Smooth muscle cell of the brain vasculature (primary cell): Measurements from ENCODE around the gene ENPP3.

Experiments
- DNase-seq: peaks from one replicate; pipeline ENCODE4 v3.0.0-alpha.2; 2012; ENCODE audit warnings: low read depth, low spot score

The ENPP3 gene

GRCh38 chr6:131642987-131643611 lies 6.0 kb downstream of the ENPP3 start:
- DNase-seq = no peak

- no peak for DNase-seq
Measured at GRCh38 chr6:131643855-131644460, 6.9 kb downstream of the ENPP3 start.

GRCh38 chr6:131644921-131645320 lies 7.8 kb downstream of the ENPP3 start:
- no peak for DNase-seq

- no peak for DNase-seq
Measured at GRCh38 chr6:131645846-131646245, 8.7 kb downstream of the ENPP3 start.

GRCh38 chr6:131646249-131646670 lies 9.2 kb downstream of the ENPP3 start:
- DNase-seq = no peak

GRCh38 chr6:131651782-131652181 lies 14.7 kb downstream of the ENPP3 start:
- no peak for DNase-seq

- no peak for DNase-seq
Measured at GRCh38 chr6:131652472-131652871, 15.4 kb downstream of the ENPP3 start.

GRCh38 chr6:131654326-131654725 lies 17.2 kb downstream of the ENPP3 start:
- DNase-seq = no peak

- no peak for DNase-seq
Measured at GRCh38 chr6:131655387-131655786, 18.3 kb downstream of the ENPP3 start.

- no peak for DNase-seq
Measured at GRCh38 chr6:131655951-131656350, 18.8 kb downstream of the ENPP3 start.

- no peak for DNase-seq
Measured at GRCh38 chr6:131656667-131657066, 19.6 kb downstream of the ENPP3 start.

- no peak for DNase-seq
Measured at GRCh38 chr6:131657222-131657621, 20.1 kb downstream of the ENPP3 start.

GRCh38 chr6:131657630-131658111 lies 20.6 kb downstream of the ENPP3 start:
- no peak for DNase-seq

GRCh38 chr6:131658287-131658686 lies 21.2 kb downstream of the ENPP3 start:
- DNase-seq = no peak

GRCh38 chr6:131660195-131660594 lies 23.1 kb downstream of the ENPP3 start:
- DNase-seq = no peak

GRCh38 chr6:131663578-131664165 lies 26.6 kb downstream of the ENPP3 start:
- no peak for DNase-seq

GRCh38 chr6:131669891-131670290 lies 32.8 kb downstream of the ENPP3 start:
- no peak for DNase-seq

- no peak for DNase-seq
Measured at GRCh38 chr6:131673184-131673583, 36.1 kb downstream of the ENPP3 start.

GRCh38 chr6:131678442-131678841 lies 41.3 kb downstream of the ENPP3 start:
- DNase-seq = no peak

GRCh38 chr6:131680868-131681267 lies 43.8 kb downstream of the ENPP3 start:
- no peak for DNase-seq

GRCh38 chr6:131681585-131681984 lies 44.5 kb downstream of the ENPP3 start:
- no peak for DNase-seq

GRCh38 chr6:131682442-131682841 lies 45.3 kb downstream of the ENPP3 start:
- peak; percentile 20 for DNase-seq

- no peak for DNase-seq
Measured at GRCh38 chr6:131683479-131683878, 46.4 kb downstream of the ENPP3 start.
